ENCODE measurements around the gene TRIM65. TPM values are rescaled to one million over a fixed set of nuclear protein-coding genes. Genes with fewer than 3 reads are reported as not detected.

Gene TRIM65
- total RNA-seq, 4 donors from 2014 or later: 16.5 to 26.1 (median 22.3) TPM

DNA sequence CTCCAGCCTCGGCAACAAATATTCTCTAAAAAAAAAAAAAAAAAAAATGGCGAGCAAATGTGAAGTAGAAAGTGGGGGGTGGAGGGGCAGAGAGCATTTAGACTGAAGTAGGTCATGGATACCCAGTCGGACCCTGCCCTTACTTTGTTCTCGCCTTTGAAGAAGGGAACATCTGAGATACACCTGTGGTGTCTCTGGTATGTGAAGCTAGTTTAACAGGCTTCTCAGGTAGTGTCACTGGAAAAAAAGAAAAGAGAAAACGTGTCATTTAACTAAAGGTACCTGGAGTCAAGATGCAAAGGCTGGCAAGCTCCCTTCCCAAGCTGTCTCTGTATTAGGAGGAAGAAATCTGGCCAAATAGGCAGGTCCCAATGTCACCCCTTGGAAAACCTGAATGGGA is 36.1 kb upstream of the TRIM65 start:
- in situ Hi-C loops (cut with MboI; ENCODE audit: low sequenced_read_pairs in 4 of 4) (no loop called here), intact Hi-C loops (cut with DNase I; ENCODE audit: low total_unique reads) (no loop called here)
- no peak overlapping the region for H3K4me3 ChIP-seq
- DNase-seq: no peak
- no peaks in the 10 kb centered on the region for H3K4me1 ChIP-seq
- ATAC-seq: no peak
- TF ChIP-seq POLR2A (IDR thresholded peaks at IDR 0.05): no peak
- TF ChIP-seq, protein P1, sequence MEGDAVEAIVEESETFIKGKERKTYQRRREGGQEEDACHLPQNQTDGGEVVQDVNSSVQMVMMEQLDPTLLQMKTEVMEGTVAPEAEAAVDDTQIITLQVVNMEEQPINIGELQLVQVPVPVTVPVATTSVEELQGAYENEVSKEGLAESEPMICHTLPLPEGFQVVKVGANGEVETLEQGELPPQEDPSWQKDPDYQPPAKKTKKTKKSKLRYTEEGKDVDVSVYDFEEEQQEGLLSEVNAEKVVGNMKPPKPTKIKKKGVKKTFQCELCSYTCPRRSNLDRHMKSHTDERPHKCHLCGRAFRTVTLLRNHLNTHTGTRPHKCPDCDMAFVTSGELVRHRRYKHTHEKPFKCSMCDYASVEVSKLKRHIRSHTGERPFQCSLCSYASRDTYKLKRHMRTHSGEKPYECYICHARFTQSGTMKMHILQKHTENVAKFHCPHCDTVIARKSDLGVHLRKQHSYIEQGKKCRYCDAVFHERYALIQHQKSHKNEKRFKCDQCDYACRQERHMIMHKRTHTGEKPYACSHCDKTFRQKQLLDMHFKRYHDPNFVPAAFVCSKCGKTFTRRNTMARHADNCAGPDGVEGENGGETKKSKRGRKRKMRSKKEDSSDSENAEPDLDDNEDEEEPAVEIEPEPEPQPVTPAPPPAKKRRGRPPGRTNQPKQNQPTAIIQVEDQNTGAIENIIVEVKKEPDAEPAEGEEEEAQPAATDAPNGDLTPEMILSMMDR (IDR thresholded peaks at IDR 0.05 in 4 of 5, conservative IDR thresholded peaks at IDR 0.05 in 1 of 5): no peak
- H3K36me3 ChIP-seq: no peaks in the 10 kb centered on the region
- no peaks in the 10 kb centered on the region for H3K27me3 ChIP-seq
- H3K27ac ChIP-seq: no peak overlapping the region
- no peaks in the 10 kb centered on the region for H3K9me3 ChIP-seq

GRCh38 chr17:75931062-75931461 is 34.3 kb upstream of the TRIM65 start:
- no peak overlapping the region for H3K27ac ChIP-seq
- no peaks in the 10 kb centered on the region for H3K4me1 ChIP-seq
- no peak overlapping the region for H3K4me3 ChIP-seq
- TF ChIP-seq, protein P1 (IDR thresholded peaks at IDR 0.05 in 4 of 5, conservative IDR thresholded peaks at IDR 0.05 in 1 of 5): no peak
- no peak for TF ChIP-seq POLR2A (IDR thresholded peaks at IDR 0.05)
- H3K36me3 ChIP-seq: no peaks in the 10 kb centered on the region
- DNase-seq: no peak
- H3K9me3 ChIP-seq: no peaks in the 10 kb centered on the region
- intact Hi-C loops (cut with DNase I; ENCODE audit: low total_unique reads): no loop called here
- no peaks in the 10 kb centered on the region for H3K27me3 ChIP-seq
- in situ Hi-C loops (cut with MboI; ENCODE audit: low sequenced_read_pairs in 4 of 4): no loop called here
- ATAC-seq: no peak

DNA sequence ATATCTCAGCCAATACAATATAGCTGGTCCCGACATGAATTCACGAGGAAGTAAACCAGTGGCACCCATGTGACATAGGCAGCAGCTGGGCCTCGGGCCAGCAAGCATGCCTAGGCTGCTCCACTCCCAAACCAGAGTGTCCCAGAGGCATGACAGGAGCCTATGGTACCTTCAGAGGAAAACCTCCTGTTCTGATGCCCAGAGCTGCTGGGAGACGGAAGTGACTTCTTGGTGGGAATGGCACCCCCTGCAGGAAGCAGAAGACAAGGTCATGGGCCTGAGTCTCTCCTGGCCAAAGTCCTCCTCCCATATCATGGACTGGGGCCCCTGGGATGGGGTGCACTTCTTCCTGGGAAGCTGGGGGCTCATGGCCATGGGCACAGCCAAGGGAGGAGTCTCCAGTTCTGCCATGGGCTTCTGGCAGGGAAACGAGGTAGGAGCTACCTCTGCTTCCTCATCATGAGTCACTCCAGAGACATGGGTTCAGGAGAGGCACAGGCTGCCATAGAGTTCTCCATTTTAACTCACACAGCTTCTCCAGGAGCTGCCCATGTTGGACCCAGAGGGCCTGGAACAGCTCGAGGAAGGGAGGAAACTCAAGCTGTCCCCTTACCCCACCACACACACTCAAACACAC is 30.7 kb upstream of the TRIM65 start:
- Histone ChIP-seq H3K27me3 (no peaks in the 10 kb centered on the region), H3K9me3 (no peaks in the 10 kb centered on the region), H3K4me3 (no peak overlapping the region), H3K27ac (no peak overlapping the region), H3K36me3 (no peaks in the 10 kb centered on the region), H3K4me1 (no peaks in the 10 kb centered on the region)
- in situ Hi-C loops (cut with MboI; ENCODE audit: low sequenced_read_pairs in 4 of 4): no loop called here
- no peak for ATAC-seq
- DNase-seq: no peak
- no peak for TF ChIP-seq POLR2A (IDR thresholded peaks at IDR 0.05)
- TF ChIP-seq, protein P1 (IDR thresholded peaks at IDR 0.05 in 4 of 5, conservative IDR thresholded peaks at IDR 0.05 in 1 of 5): peak in 1 of 5 experiments; percentile 20
- intact Hi-C loops (cut with DNase I; ENCODE audit: low total_unique reads): no loop called here

DNA sequence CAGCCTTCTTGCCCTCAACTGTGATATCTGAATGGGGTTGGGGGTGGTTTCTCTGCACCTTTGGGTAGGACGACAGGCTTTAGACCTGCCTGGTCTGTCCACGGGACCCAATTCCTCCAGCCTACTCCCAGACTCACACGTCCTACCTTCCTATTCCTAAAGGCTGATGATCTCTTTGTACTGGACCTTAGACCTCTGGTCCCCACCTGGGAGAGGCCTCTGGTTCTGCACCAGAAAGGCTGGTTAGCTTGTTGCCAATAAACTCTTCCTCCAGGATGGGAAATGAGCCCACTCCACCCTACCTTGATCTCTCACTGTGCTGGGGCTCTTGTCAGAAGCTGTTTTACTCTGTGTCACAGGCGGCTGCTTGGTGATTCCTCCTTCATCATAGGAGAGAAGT is 29.7 kb upstream of the TRIM65 start:
- Histone ChIP-seq H3K4me3 (no peak overlapping the region), H3K27ac (no peak overlapping the region), H3K27me3 (no peaks in the 10 kb centered on the region), H3K9me3 (no peaks in the 10 kb centered on the region), H3K4me1 (no peaks in the 10 kb centered on the region), H3K36me3 (no peaks in the 10 kb centered on the region)
- TF ChIP-seq POLR2A (IDR thresholded peaks at IDR 0.05): no peak
- TF ChIP-seq, protein P1 (IDR thresholded peaks at IDR 0.05 in 4 of 5, conservative IDR thresholded peaks at IDR 0.05 in 1 of 5): no peak
- ATAC-seq: no peak
- intact Hi-C loops (cut with DNase I; ENCODE audit: low total_unique reads) (no loop called here), in situ Hi-C loops (cut with MboI; ENCODE audit: low sequenced_read_pairs in 4 of 4) (no loop called here)
- no peak for DNase-seq

DNA sequence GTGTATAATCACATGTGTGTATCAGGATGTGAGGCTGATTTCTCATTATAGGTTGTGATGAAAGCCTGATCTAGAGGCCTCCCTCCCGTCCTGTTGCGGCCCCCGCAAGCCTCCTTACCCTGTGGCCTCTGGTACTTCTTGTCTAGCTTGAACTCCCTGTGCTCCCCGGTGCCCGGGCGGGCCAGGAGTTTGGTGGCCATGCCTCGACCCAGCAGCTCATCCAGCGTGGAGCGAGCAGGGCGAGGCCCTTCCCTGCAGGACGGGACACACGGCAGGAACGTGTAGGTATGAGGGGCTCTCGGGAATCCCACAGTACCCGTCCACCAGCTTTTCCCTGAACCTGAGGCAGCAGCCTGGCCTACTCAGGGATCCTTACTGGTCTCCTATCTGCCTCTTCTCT is 29.2 kb upstream of the TRIM65 start:
- Histone ChIP-seq H3K4me1 (no peaks in the 10 kb centered on the region), H3K27ac (no peak overlapping the region), H3K9me3 (no peaks in the 10 kb centered on the region), H3K27me3 (no peaks in the 10 kb centered on the region), H3K36me3 (no peaks in the 10 kb centered on the region), H3K4me3 (no peak overlapping the region)
- no peak for ATAC-seq
- no peak for TF ChIP-seq POLR2A (IDR thresholded peaks at IDR 0.05)
- TF ChIP-seq, protein P1 (IDR thresholded peaks at IDR 0.05 in 4 of 5, conservative IDR thresholded peaks at IDR 0.05 in 1 of 5): no peak
- in situ Hi-C loops (cut with MboI; ENCODE audit: low sequenced_read_pairs in 4 of 4) (no loop called here), intact Hi-C loops (cut with DNase I; ENCODE audit: low total_unique reads) (no loop called here)
- DNase-seq: no peak
